Thymus (tissue), 11 donors: Measurements from ENCODE around the gene HOXC11. TPM values are rescaled to one million over a fixed set of nuclear protein-coding genes. Genes with fewer than 3 reads are reported as not detected.

ENCODE experiments used
- DNase-seq, 9 donors: peaks; one replicate each; pipeline ENCODE4 v3.0.0-alpha.2; 2013; ENCODE audit warnings: low spot score in 9 of 9, low read depth in 6 of 9, missing footprints in 1 of 9
- H3K27ac ChIP-seq, 2 donors: one replicate each; pipeline ENCODE4 v1.5.1; 2013; ENCODE audit warnings: control low read depth in 1 of 2, low read depth in 1 of 2, low read length in 1 of 2, mild to moderate bottlenecking in 1 of 2, moderate library complexity in 1 of 2
- H3K27me3 ChIP-seq, 2 donors: one replicate each; pipeline ENCODE4 v1.5.1; 2013; ENCODE audit warnings: low read length in 1 of 2; ENCODE audit not compliant: control insufficient read depth in 2 of 2, insufficient read depth in 1 of 2
- H3K36me3 ChIP-seq, 2 donors: one replicate each; pipeline ENCODE4 v1.5.1; 2013; ENCODE audit warnings: low read length in 1 of 2, mild to moderate bottlenecking in 1 of 2, moderate library complexity in 1 of 2; ENCODE audit not compliant: control insufficient read depth in 2 of 2, insufficient read depth in 2 of 2
- H3K4me1 ChIP-seq, 2 donors: one replicate each; pipeline ENCODE4 v1.5.1; 2013; ENCODE audit warnings: low read length in 2 of 2; ENCODE audit not compliant: control insufficient read depth in 2 of 2, insufficient read depth in 2 of 2
- H3K4me3 ChIP-seq, 2 donors: one replicate each; pipeline ENCODE4 v1.5.1; 2013; ENCODE audit warnings: low read length in 2 of 2, control low read depth in 1 of 2, mild to moderate bottlenecking in 1 of 2
- H3K9me3 ChIP-seq, 2 donors: one replicate each; pipeline ENCODE4 v1.5.1; 2013; ENCODE audit warnings: low read length in 1 of 2, mild to moderate bottlenecking in 1 of 2; ENCODE audit not compliant: control insufficient read depth in 2 of 2, insufficient read depth in 1 of 2
- WGBS: extraction: QIAGEN DNeasy Blood & Tissue Kit; methylation state at CpG from one replicate; pipeline ENCODE4 v1.1.7; 2013; 5-methylcytosine and 5-hydroxymethylcytosine counted together
- polyA plus RNA-seq: library from polyadenylated mRNA; stranded (reverse); fragments of 200-250 nt; gene quantifications from one replicate; pipeline ENCODE4 v1.2.3, GENCODE V29; 2013
- total RNA-seq: library from RNA; stranded (reverse); fragments of 120-200 nt; gene quantifications from one replicate; pipeline ENCODE4 v1.2.4, GENCODE V29; 2013
- donor health status: healthy.

The HOXC11 gene
- total and polyA plus RNA-seq, 2 donors = 0.21 TPM; not detected in 1

DNA sequence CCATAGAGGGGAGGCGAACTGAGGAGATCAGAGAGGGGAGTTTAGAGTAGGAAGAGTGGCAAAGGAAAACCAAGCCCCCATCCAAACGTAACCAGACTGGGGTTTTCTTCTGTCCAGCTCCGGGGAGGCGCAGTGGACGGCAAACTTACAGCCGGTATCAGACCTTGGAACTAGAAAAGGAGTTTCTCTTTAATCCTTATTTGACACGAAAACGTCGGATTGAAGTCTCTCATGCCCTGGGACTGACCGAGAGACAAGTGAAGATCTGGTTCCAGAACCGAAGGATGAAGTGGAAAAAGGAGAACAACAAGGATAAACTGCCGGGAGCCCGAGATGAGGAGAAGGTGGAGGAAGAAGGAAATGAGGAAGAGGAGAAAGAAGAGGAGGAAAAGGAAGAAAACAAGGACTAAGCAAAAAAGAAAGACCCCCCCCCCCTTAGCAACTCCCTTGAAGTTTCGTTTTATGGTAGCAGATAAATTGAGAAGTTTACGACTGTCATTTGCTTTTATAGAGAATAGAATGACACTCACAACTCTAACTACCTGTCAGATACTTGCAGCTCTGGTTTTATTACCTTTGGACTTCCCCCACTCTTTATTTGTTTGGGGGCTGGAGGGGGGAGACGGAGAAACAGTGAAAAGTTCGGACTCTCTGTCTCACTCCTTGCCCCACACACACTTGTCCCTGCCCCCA lies 38.2 kb downstream of the HOXC11 start:
- H3K27ac ChIP-seq = no peak overlapping the region
- no peaks in the 10 kb centered on the region for H3K36me3 ChIP-seq
- no peak for DNase-seq
- no peak overlapping the region for H3K4me3 ChIP-seq
- 8% methylated on average over 17 of the region's 17 CpGs for WGBS
- H3K4me1 ChIP-seq = peaks cover 2 to 4% of the 10 kb centered on the region in 2 donors
- H3K9me3 ChIP-seq = peaks cover 0 to 4% of the 10 kb centered on the region in 2 donors
- peaks cover 83 to 100% of the 10 kb centered on the region in 2 donors for H3K27me3 ChIP-seq

DNA sequence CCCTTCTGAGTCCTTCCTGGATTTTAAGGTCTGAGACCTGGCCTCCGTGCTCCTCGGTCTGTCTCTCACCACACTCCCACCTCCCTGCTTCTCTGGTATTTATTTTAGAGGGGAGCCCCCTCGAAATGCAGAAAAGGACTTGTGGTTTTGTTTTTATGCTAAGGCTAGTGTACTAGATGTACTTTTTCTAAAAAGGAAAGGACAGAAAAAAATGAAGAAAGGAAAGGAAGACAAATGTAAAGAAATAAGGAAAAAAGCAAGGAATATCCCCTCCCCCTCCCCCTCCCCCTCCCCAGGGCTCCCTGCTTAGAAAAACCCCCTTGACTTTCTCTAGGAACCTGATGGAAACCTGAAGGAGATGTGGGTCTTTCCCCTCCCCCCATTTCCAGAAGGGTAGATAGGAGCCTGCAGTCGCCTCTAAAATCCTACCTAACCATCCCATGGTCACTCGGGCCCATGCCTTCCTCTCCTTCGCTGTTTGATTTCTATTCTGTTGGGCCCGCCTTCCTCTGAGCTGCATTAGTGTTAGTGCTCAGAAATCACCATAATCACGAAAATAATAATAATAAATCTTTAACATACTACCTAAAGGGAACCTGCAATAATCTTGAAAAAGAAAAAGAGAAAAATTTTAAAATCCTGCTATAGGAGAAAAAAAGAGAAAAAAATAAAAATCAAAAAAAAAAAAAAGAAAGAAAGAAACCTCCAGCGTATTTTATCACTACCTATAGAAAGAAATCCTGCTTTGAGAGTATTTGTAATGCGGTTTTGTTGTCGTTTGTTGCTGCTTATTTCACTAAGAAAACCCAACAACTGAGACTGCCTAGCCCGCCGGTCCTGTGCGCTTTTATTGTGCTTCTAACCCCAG lies 39.0 kb downstream of the HOXC11 start:
- Histone ChIP-seq H3K4me1 (no peaks in the 10 kb centered on the region), H3K4me3 (no peak overlapping the region), H3K36me3 (no peaks in the 10 kb centered on the region), H3K9me3 (peaks cover 0 to 4% of the 10 kb centered on the region in 2 donors), H3K27ac (no peak overlapping the region), H3K27me3 (peaks cover 83 to 100% of the 10 kb centered on the region in 2 donors)
- 27% methylated on average over 14 of the region's 14 CpGs for WGBS
- DNase-seq = no peak

DNA sequence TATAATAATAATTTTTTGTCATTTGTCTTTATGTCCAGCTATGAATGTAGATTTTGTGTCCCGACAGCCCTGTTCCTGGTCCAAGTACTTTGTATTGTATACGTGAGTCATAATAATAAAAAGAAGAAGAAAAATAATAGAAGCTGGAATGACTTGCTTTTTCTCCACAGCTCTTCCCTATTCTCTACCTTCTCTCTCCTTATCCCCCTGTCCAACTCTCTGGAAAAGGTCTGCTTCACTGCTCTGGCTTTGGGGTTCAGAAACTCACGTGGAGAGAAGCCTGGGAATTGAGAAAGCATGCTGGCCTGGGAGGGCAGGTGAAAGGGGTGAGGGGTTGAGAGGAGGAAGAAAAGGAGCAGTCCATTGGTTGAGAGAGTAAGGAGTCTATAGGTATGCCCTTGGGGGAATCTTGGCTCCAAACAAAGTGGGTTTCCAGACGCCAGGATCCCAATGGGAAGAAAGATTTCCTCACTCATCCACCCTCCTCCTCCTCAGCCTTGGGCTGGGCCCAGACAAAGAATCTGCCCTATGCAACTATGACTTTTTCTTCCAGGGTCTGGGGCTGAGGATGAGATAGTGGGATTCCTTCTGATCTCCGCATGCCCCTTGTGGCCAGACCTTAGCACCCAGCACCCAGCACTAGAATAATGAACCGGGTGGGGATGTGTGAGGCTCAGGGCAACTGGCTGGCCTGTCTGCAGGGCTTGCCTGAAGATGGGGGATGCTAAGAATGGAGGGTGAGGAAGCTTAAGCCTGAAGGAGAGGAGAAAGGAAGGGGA lies 39.9 kb downstream of the HOXC11 start:
- H3K4me1 ChIP-seq = peaks cover 0 to 7% of the 10 kb centered on the region in 2 donors
- no peak overlapping the region for H3K27ac ChIP-seq
- WGBS = 30% methylated on average over 6 of the region's 6 CpGs
- H3K36me3 ChIP-seq = no peaks in the 10 kb centered on the region
- peaks cover 81 to 100% of the 10 kb centered on the region in 2 donors for H3K27me3 ChIP-seq
- H3K9me3 ChIP-seq = peaks cover 0 to 8% of the 10 kb centered on the region in 2 donors
- no peak for DNase-seq
- no peak overlapping the region for H3K4me3 ChIP-seq

DNA sequence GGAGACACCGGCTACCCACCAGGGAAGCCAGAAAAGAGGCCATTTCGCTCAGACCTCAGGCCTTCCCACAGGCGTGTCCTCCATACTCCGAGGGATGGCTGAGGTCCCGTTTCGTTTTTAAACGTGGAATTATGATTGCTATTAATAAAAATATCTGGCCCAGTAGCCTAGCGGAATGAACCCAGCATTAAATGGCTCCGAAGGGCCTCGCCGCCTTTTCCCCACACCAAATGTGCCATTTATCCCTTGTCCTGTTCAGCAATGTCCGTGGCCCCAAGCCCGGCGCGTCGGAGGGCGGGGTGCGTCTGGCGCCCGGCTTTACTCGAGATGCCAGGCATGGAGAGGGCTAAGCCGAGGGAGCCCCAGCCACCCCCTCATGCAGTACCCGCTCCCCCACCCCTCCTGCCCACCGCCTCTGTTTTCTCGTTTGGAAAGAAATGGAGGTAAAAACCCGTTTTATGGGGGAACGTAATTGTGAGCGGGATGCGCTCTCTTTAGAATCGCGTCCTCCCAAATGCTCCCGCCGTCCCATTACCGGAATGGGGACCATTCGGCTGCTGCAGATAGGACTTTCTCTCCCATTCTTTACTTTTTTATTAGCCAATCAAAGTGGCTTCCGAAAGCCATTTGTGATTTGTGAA lies 41.6 kb downstream of the HOXC11 start:
- 7% methylated on average over 36 of the region's 36 CpGs for whole genome bisulfite sequencing
- Histone ChIP-seq H3K27me3 (peaks cover 83 to 100% of the 10 kb centered on the region in 2 donors), H3K4me3 (no peak overlapping the region), H3K27ac (no peak overlapping the region), H3K4me1 (peaks cover 3 to 17% of the 10 kb centered on the region in 2 donors), H3K36me3 (no peaks in the 10 kb centered on the region), H3K9me3 (peaks cover 0 to 13% of the 10 kb centered on the region in 2 donors)
- no peak for DNase-seq

DNA sequence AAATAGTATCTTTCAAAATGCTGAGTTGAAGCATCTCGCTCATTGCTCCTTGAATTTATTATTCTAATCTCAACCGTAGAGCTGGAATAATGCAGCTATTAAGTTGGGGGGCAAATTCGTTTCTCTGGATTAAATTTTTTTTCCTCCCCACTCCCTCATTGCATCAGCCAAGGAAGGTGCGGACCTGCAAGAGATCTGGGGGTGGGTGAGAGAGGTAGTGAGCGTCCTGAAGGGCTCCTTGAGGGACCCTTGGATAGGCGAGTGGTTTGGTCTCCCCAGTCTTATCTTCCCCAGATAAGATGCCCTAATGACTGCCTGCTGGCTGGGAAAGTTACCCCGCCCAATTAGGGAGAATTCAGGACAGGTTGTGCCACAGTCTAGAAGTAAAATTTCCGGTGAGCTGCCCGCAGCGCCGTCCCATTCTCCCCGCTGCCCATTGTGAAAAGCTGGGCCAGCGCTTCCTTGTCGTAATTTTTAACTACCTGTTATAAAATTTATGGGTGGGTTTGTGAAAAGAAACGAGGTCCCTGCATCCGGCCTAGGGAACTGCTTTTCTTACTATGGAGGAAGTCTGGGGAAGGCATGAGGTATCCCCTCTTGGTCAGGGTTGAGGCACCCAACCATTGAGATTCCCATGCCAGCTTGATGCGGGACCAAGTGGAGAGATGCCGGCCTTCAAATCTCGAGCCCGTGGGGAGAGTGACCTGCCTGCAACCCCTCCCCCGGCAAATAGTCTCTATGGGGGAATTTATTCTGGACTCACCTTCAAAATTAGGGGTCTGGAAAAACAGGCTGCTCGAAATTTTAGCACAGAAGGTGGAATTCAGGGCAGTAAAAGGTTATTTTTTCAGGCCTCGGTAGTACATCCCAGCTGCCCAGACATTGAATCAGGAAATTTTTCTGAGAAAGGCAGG lies 42.3 kb downstream of the HOXC11 start:
- no peak overlapping the region for H3K27ac ChIP-seq
- WGBS = 9% methylated on average over 23 of the region's 23 CpGs
- H3K4me1 ChIP-seq = peaks cover 3 to 23% of the 10 kb centered on the region in 2 donors
- no peak overlapping the region for H3K4me3 ChIP-seq
- peaks cover 0 to 13% of the 10 kb centered on the region in 2 donors for H3K9me3 ChIP-seq
- DNase-seq = no peak
- H3K27me3 ChIP-seq = peaks cover 84 to 100% of the 10 kb centered on the region in 2 donors
- H3K36me3 ChIP-seq = no peaks in the 10 kb centered on the region

DNA sequence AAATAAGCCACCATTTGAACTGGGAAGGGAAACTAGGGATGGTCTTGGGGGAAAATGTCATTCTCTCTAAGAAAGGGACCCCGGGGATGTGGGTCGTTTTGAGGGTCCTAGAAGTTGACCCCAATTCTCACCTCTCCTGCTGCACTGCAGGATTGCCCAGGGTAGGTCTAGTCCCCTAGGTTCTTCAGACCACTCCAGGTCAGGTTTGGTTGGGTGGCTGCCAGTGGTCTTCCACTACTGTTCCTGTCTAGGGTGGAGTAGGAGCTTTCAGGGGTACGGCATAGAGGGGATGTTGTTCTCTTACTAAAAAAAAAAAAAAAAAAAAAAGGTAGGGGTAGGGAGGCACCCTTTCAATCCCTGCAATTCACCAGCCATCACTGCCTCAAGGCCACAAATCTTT lies 43.1 kb downstream of the HOXC11 start:
- 20% methylated on average over 3 of the region's 3 CpGs for whole genome bisulfite sequencing
- H3K36me3 ChIP-seq = no peaks in the 10 kb centered on the region
- DNase-seq = no peak
- no peak overlapping the region for H3K4me3 ChIP-seq
- peaks cover 0 to 12% of the 10 kb centered on the region in 2 donors for H3K9me3 ChIP-seq
- H3K4me1 ChIP-seq = peaks cover 3 to 23% of the 10 kb centered on the region in 2 donors
- H3K27ac ChIP-seq = no peak overlapping the region
- H3K27me3 ChIP-seq = peaks cover 86 to 100% of the 10 kb centered on the region in 2 donors

DNA sequence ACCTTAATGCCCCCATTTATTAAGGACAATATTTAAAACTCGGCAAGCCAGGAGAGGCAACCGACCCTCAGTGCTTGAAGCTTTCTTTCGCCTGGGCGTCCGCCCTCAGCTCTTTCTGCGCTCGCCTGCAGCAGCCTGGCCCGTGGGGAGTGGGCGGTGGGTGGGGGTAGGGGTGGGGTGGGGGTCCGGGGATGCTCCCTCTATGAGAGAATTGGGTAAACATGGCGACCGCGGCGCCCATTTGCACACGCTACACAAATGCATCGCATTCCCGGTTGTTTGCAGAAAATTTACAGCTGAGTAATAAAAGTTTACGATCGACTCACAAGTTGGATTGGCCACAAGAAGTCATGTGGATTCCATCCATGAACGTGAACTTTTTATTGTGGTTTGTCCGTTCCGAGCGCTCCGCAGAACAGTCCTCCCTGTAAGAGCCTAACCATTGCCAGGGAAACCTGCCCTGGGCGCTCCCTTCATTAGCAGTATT lies 43.6 kb downstream of the HOXC11 start:
- no peak for DNase-seq
- no peak overlapping the region for H3K4me3 ChIP-seq
- peaks cover 87 to 100% of the 10 kb centered on the region in 2 donors for H3K27me3 ChIP-seq
- 7% methylated on average over 25 of the region's 25 CpGs for WGBS
- no peak overlapping the region for H3K27ac ChIP-seq
- peaks cover 0 to 16% of the 10 kb centered on the region in 2 donors for H3K9me3 ChIP-seq
- H3K36me3 ChIP-seq = no peaks in the 10 kb centered on the region
- H3K4me1 ChIP-seq = peaks cover 3 to 23% of the 10 kb centered on the region in 2 donors
